ENCODE data around the gene ZNF2.
"Not testable (repeated sequence)": the region's sequence is repeated elsewhere in the genome, so short reads cannot be mapped to it uniquely, and the experiment has no call there.

The ZNF2 gene

GRCh38 chr2:95165371-95166064 is at the start of gene ZNF2:
Gene ZNF2, plus strand, starts transcription at chr2:95165809. Its CDS starts 10,418 bp downstream, at chr2:95176227.
- peak; percentile 93 for DNase-seq

GRCh38 chr2:95121093-95121406 is 44.6 kb upstream of the ZNF2 start:
- DNase-seq: no peak

GRCh38 chr2:95121407-95122196 is 44.0 kb upstream of the ZNF2 start, which contains the start of gene MRPS5:
Gene MRPS5, minus strand, starts transcription at chr2:95121808. Its CDS starts 17 bp downstream, at chr2:95121791.
- peak; percentile 44 for DNase-seq

GRCh38 chr2:95122197-95122551 is 43.4 kb upstream of the ZNF2 start:
- peak; percentile 27 for DNase-seq

- no peak for DNase-seq
These were observed 26.9 kb upstream of the ZNF2 start for GRCh38 chr2:95138702-95139101.

GRCh38 chr2:95143838-95144237 is 21.8 kb upstream of the ZNF2 start:
- DNase-seq: no peak

GRCh38 chr2:95149397-95149984 is 16.1 kb upstream of the ZNF2 start:
- no peak for DNase-seq

GRCh38 chr2:95158441-95158840 is 7.2 kb upstream of the ZNF2 start:
- no peak for DNase-seq

GRCh38 chr2:95158891-95159619 is 6.6 kb upstream of the ZNF2 start:
- no peak for DNase-seq

GRCh38 chr2:95159690-95160449 is 5.7 kb upstream of the ZNF2 start, which contains the start of gene ZNF514:
Gene ZNF514, minus strand, starts transcription at chr2:95159848. Its CDS starts 6,595 bp downstream, at chr2:95153253.
- DNase-seq: peak; percentile 36

GRCh38 chr2:95165030-95165370 is 609 bp upstream of the ZNF2 start:
- DNase-seq: no peak

- DNase-seq: no peak
These were observed 605 bp downstream of the ZNF2 start for GRCh38 chr2:95166065-95166763.

- no peak for DNase-seq
These were observed 6.3 kb downstream of the ZNF2 start for GRCh38 chr2:95171902-95172301.

- DNase-seq: no peak
These were observed 8.5 kb downstream of the ZNF2 start for GRCh38 chr2:95174031-95174542.

- no peak for DNase-seq
These were observed 13.8 kb downstream of the ZNF2 start for GRCh38 chr2:95179451-95179850.

- no peak for DNase-seq
These were observed 16.2 kb downstream of the ZNF2 start for GRCh38 chr2:95181774-95182173.

GRCh38 chr2:95185197-95185596 is 19.6 kb downstream of the ZNF2 start:
- no peak for DNase-seq

GRCh38 chr2:95185973-95186372 is 20.4 kb downstream of the ZNF2 start:
- DNase-seq: no peak

- not testable (repeated sequence) for DNase-seq
These were observed 27.3 kb downstream of the ZNF2 start for GRCh38 chr2:95192956-95193355.

- DNase-seq: no peak
These were observed 38.3 kb downstream of the ZNF2 start for GRCh38 chr2:95203911-95204310.

GRCh38 chr2:95204396-95204795 is 38.8 kb downstream of the ZNF2 start:
- no peak for DNase-seq

GRCh38 chr2:95206096-95206495 is 40.5 kb downstream of the ZNF2 start:
- no peak for DNase-seq
